Adrenal gland (tissue), 5 donors: Measurements from ENCODE around the gene IQCM.

Experiments used
- CTCF ChIP-seq, 6 experiments: fragments of 450-650 bp in 4 of 6; fragments of 200-600 bp in 2 of 6; sonication (generic) in 1 of 6; IDR thresholded peaks; 1 replicate in 5 of 6; 2 replicates in 1 of 6; pipeline versions ENCODE4 v1.5.1 to v1.8.0; 2016 to 2021; ENCODE audit warnings: antibody characterized with exemption in 6 of 6, mild to moderate bottlenecking in 2 of 6, moderate library complexity in 1 of 6
- POLR2A ChIP-seq, 2 donors: fragments of 450-650 bp; IDR thresholded peaks; one replicate each; pipeline ENCODE4 v1.6.1; 2017; ENCODE audit warnings: antibody characterized with exemption in 2 of 2, mild to moderate bottlenecking in 2 of 2, moderate library complexity in 1 of 2
- donor health status: DM: no; HTN: no; CAD: no.

DNA sequence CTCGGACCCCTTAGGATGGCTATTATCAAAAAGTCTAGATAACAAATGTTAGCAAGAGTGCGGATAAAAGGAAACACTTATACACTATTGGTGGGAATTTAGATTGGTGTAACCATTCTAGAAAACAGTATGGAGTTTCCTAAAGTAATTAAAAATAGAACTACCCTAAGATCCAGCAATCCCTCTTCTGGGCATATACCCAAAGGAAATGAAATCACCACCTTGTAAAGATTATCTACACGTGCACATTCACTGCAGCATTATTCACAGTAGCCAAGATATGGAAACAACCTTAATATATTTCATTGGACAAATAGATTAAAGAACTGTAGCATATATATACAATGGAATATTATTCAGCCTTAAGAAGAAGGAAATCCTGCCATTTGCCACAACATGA lies 462.4 kb downstream of the IQCM start:
- TF ChIP-seq POLR2A (IDR thresholded peaks at IDR 0.05) (no peak), CTCF (IDR thresholded peaks at IDR 0.05) (no peak)
